HepG2 (cell line): Measurements from ENCODE around the gene SUPT4H1. TPM values are rescaled to one million over a fixed set of nuclear protein-coding genes. Genes with fewer than 3 reads are reported as not detected.

ENCODE experiments used
- CEBPB ChIP-seq: IDR thresholded peaks from 2 replicates; pipeline ENCODE4 v1.6.1; 2011; ENCODE audit warnings: low read depth, low read length, improper control_type of control experiment, borderline replicate concordance
- ELF3 ChIP-seq: IDR thresholded peaks from 2 replicates; pipeline ENCODE4 v1.6.1; 2016; ENCODE audit warnings: missing genetic modification reagents, missing compliant biosample characterization
- EP300 ChIP-seq, 3 experiments: sonication (generic) in 1 of 3; formaldehyde crosslinking in 1 of 3; IDR thresholded peaks; 2 replicates each; pipeline versions ENCODE4 v1.5.1 to v1.6.1; 2011 to 2020; ENCODE audit warnings: low read depth in 2 of 3, low read length in 2 of 3, borderline replicate concordance in 1 of 3, improper control_type of control experiment in 1 of 3, mild to moderate bottlenecking in 1 of 3, missing genetic modification reagents in 1 of 3, moderate library complexity in 1 of 3
- ETS1 ChIP-seq: sonication (generic); formaldehyde crosslinking; IDR thresholded peaks from 2 replicates; pipeline ENCODE4 v1.4.0; 2020; ENCODE audit warnings: missing genetic modification reagents
- FOXA3 ChIP-seq: IDR thresholded peaks from 2 replicates; pipeline ENCODE4 v1.6.1; 2016; ENCODE audit warnings: missing genetic modification reagents, missing compliant biosample characterization
- GATAD1 ChIP-seq: IDR thresholded peaks from 2 replicates; pipeline ENCODE4 v1.6.1; 2016; ENCODE audit warnings: missing genetic modification reagents, missing compliant biosample characterization
- GPBP1L1 ChIP-seq: sonication (generic); formaldehyde crosslinking; IDR thresholded peaks from 2 replicates; pipeline ENCODE4 v1.5.0; 2020; ENCODE audit warnings: mild to moderate bottlenecking, missing genetic modification reagents
- HNRNPUL1 ChIP-seq: fragments of 200-400 bp; formaldehyde crosslinking; IDR thresholded peaks from 2 replicates; pipeline ENCODE4 v1.6.1; 2017; ENCODE audit warnings: low read depth, mild to moderate bottlenecking, low read length, moderate library complexity
- IKZF5 ChIP-seq: IDR thresholded peaks from 2 replicates; pipeline ENCODE4 v1.6.1; 2018; ENCODE audit warnings: missing genetic modification reagents, mild to moderate bottlenecking, missing compliant biosample characterization
- REL ChIP-seq: sonication (generic); formaldehyde crosslinking; conservative IDR thresholded peaks from 2 replicates; pipeline ENCODE4 v1.8.0; 2022; ENCODE audit warnings: mild to moderate bottlenecking, missing genetic modification reagents, moderate library complexity
- SCMH1 ChIP-seq: sonication (generic); formaldehyde crosslinking; IDR thresholded peaks from 2 replicates; pipeline ENCODE4 v1.9.0; 2021; ENCODE audit warnings: missing genetic modification reagents, mild to moderate bottlenecking, borderline replicate concordance
- SIN3A ChIP-seq: IDR thresholded peaks from 2 replicates; pipeline ENCODE4 v1.6.1; 2011; ENCODE audit warnings: low read depth, mild to moderate bottlenecking, control low read depth, low read length, borderline replicate concordance
- SMC3 ChIP-seq: IDR thresholded peaks from 2 replicates; pipeline ENCODE4 v1.6.1; 2011; ENCODE audit warnings: low read length, improper control_type of control experiment
- TFE3 ChIP-seq: IDR thresholded peaks from 2 replicates; pipeline ENCODE4 v1.6.1; 2016
- ZFP37 ChIP-seq: sonication (generic); formaldehyde crosslinking; IDR thresholded peaks from 2 replicates; pipeline ENCODE4 v1.4.0; 2020; ENCODE audit warnings: missing genetic modification reagents, borderline replicate concordance
- ZIK1 ChIP-seq: sonication (generic); formaldehyde crosslinking; IDR thresholded peaks from 2 replicates; pipeline ENCODE4 v1.5.0; 2020; ENCODE audit warnings: mild to moderate bottlenecking, low read depth, missing genetic modification reagents, borderline replicate concordance
- ZNF335 ChIP-seq: sonication (generic); formaldehyde crosslinking; IDR thresholded peaks from 2 replicates; pipeline ENCODE4 v1.4.0; 2020; ENCODE audit warnings: missing genetic modification reagents
- ZNF770 ChIP-seq: sonication (generic); formaldehyde crosslinking; IDR thresholded peaks from 2 replicates; pipeline ENCODE4 v1.5.0; 2020; ENCODE audit warnings: mild to moderate bottlenecking, missing genetic modification reagents
- ZNF83 ChIP-seq: sonication (generic); formaldehyde crosslinking; IDR thresholded peaks from 2 replicates; pipeline ENCODE4 v1.4.0; 2020; ENCODE audit warnings: missing genetic modification reagents, mild to moderate bottlenecking, borderline replicate concordance
- ZSCAN22 ChIP-seq: sonication (generic); formaldehyde crosslinking; IDR thresholded peaks from 2 replicates; pipeline ENCODE4 v1.4.0; 2020; ENCODE audit warnings: mild to moderate bottlenecking, missing genetic modification reagents
- ZSCAN31 ChIP-seq: sonication (generic); formaldehyde crosslinking; IDR thresholded peaks from 2 replicates; pipeline ENCODE4 v1.5.0; 2020; ENCODE audit warnings: low read depth, mild to moderate bottlenecking, missing genetic modification reagents
- polyA plus RNA-seq, 8 experiments: library from polyadenylated mRNA; depleted of rRNA in 3 of 8; stranded (reverse) in 7 of 8; unstranded in 1 of 8; fragments of >200 nt; fragmentation: Illumina TruSeq in 4 of 8; extraction: Trizol in 4 of 8; gene quantifications; 2 replicates each; pipeline versions ENCODE4 v1.2.1 to v1.2.3, GENCODE V29; 2011 to 2016; ENCODE audit warnings: low read depth in 4 of 8, missing spikeins in 1 of 8, mixed read lengths in 1 of 8; ENCODE audit not compliant: insufficient read depth in 1 of 8
- total RNA-seq, 5 experiments: library from RNA; depleted of rRNA; stranded (reverse); fragments of >200 nt; fragmentation: Illumina TruSeq; extraction: Trizol; gene quantifications; 2 replicates each; pipeline ENCODE4 v1.2.3, GENCODE V29; 2016; ENCODE audit warnings: low read depth in 1 of 5

Gene SUPT4H1
- total and polyA plus RNA-seq, 2 of the 13 experiments (the other 11 are each of a cell fraction or from before 2014, with no cell fraction given), result 155 to 244 TPM

GRCh38 chr17:58381124-58382035 is 29.4 kb upstream of the SUPT4H1 start (continued):
- TF ChIP-seq REL, result no peak
- TF ChIP-seq ZNF83 (CRISPR knock-in tag), result no peak; the same call in 1 of the 2 replicates
- TF ChIP-seq SIN3A, result peak; percentile 66; the same call in 1 of the 2 replicates
- TF ChIP-seq ZNF770 (CRISPR knock-in tag), result peak; percentile 73
- TF ChIP-seq ZSCAN22, result no peak
- peak; percentile 84 for TF ChIP-seq TFE3 (CRISPR knock-in tag)
- TF ChIP-seq ZNF335 (CRISPR knock-in tag), result peak; percentile 82
- no peak for TF ChIP-seq GPBP1L1
- TF ChIP-seq ZIK1 (CRISPR knock-in tag), result no peak
- TF ChIP-seq ELF3, result peak; percentile 94
- TF ChIP-seq IKZF5 (CRISPR knock-in tag), result peak; percentile 99
- peak; percentile 64 for TF ChIP-seq SMC3
- TF ChIP-seq ZSCAN31 (CRISPR knock-in tag), result peak; percentile 97
- TF ChIP-seq HNRNPUL1, result peak; percentile 91
- TF ChIP-seq GATAD1 (CRISPR knock-in tag), result peak; percentile 75
- no peak for TF ChIP-seq CEBPB
- TF ChIP-seq ZFP37 (CRISPR knock-in tag), result peak; percentile 89
- TF ChIP-seq FOXA3 (CRISPR knock-in tag), result peak; percentile 86
- TF ChIP-seq ETS1 (CRISPR knock-in tag), result no peak
- peak in 1 of 2 experiments; percentile 96; a peak in 3 of 4 replicates for TF ChIP-seq EP300 (IDR thresholded peaks at IDR 0.05; ENCODE audit: low read depth in 2 of 2, low read length in 2 of 2)
- peak; percentile 76; the same call in 1 of the 2 replicates for TF ChIP-seq EP300 (CRISPR knock-in tag; IDR thresholded peaks at IDR 0.05; ENCODE audit: borderline replicate concordance)
- TF ChIP-seq SCMH1 (CRISPR knock-in tag), result no peak
